Astrocyte of the spinal cord (primary cell): Measurements from ENCODE around the gene RLBP1.
"Not testable (repeated sequence)": the region's sequence is repeated elsewhere in the genome, so short reads cannot be mapped to it uniquely, and the experiment has no call there.

Experiments used
- DNase-seq: peaks from one replicate; pipeline ENCODE4 v3.0.0; 2011; ENCODE audit warnings: low read depth, low spot score
- H3K4me3 ChIP-seq: 2 replicates; pipeline ENCODE4 v1.5.1; 2011; ENCODE audit warnings: low read depth, mild to moderate bottlenecking, low read length, moderate library complexity
- CTCF ChIP-seq: IDR thresholded peaks from 2 replicates; pipeline ENCODE4 v1.5.1; 2012; ENCODE audit warnings: low read depth, mild to moderate bottlenecking, low read length, inconsistent platforms
- in situ Hi-C: cut with HindIII; loops from 2 replicates; pipeline ENCODE4 v1.10.0; 2017; ENCODE audit warnings: low sequenced_read_pairs

Gene RLBP1

GRCh38 chr15:89221543-89221942, at the start of gene RLBP1:
RLBP1 (minus strand) TSS chr15:89221579; CDS start chr15:89218975, 2,604 bp downstream.
- H3K4me3 ChIP-seq = no peak within 1 kb of the TSS
- DNase-seq = no peak
- no peak for TF ChIP-seq CTCF
- in situ Hi-C loops = no loop called here

DNA sequence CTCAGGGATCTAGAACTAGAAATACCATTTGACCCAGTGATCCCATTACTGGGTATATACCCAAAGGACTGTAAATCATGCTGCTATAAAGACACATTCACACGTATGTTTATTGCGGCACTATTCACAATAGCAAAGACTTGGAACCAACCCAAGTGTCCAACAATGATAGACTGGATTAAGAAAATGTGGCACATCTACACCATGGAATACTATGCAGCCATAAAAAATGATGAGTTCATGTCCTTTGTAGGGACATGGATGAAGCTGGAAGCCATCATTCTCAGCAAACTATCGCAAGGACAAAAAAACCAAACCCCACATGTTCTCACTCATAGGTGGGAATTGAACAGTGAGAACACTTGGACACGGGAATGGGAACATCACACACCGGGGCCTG, 28.8 kb upstream of the RLBP1 start:
- DNase-seq, H3K4me3 ChIP-seq, in situ Hi-C loops: not testable (repeated sequence)

DNA sequence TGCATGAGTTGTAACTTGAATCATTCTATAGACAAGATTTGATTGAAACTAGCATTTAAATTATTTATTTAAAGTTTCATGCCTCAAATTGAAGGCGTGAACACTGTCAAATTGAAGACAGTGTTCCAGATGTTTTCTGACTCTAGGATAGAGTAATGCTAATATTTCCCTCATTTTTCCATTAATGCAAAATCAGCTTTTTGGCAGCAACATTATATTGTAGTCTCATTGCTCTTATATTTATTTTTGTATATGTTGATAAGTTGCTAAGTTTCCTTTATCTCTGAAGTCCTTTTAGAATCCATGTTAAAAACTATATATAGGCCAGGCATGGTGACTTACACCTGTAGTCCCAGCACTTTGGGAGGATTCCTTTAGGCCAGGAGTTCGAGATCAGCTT, 27.2 kb upstream of the RLBP1 start:
- no peak for DNase-seq
- no peak for TF ChIP-seq CTCF
- no peak overlapping the region for H3K4me3 ChIP-seq
- in situ Hi-C loops = no loop called here

GRCh38 chr15:89247446-89247845, 26.1 kb upstream of the RLBP1 start:
- H3K4me3 ChIP-seq = no peak overlapping the region
- no peak for TF ChIP-seq CTCF
- no peak for DNase-seq
- in situ Hi-C loops = no loop called here

GRCh38 chr15:89244574-89244903, 23.2 kb upstream of the RLBP1 start:
- in situ Hi-C loops = no loop called here
- TF ChIP-seq CTCF = no peak
- no peak for DNase-seq
- peak overlapping the region; percentile 70 for H3K4me3 ChIP-seq

DNA sequence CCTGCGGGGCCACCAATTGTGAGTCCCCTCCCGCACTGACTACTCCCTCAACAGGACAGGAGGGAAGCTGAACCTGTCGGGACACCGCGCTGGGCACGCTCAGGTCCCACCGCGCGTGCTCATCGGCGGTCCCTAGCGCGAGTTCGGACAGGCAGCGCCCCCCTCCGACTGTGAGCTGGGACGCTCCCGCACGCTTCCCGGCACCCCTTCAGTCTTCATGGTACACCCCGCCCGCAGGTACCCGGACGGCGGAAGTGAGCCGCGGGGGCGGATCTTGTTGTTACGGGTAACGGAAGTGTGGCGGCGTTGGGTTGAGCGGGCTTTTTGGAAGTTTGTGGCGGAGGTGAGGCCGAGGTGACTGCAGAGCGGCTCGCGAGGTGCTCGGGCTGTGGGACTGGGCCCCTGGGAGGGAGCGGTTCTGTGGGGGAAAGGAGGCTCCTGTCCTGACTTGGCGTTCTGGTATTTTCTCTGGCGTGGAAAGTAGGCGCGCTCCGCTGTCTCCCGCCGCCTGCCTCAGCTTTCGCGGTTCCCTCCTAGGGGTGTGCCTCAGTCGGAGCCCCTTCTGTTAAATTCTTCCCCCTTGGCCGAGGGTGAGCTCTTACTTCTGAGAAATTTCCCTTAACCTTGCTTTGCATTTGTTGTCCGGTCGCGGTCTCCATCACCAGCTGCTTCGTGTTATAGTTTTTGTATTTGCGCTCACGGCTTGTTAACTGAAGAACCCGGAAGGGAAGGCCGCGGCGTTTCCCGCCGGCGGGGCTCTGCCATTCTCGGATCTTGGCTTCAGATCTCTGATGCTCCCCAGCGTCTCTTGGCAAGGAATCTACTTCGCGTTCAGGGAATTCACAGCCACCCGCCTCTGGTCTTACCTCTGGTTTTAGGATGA, 22.6 kb upstream of the RLBP1 start, which contains the start of gene FANCI:
Gene FANCI (plus strand): TSS at position 289 of the 883 bp plus-strand sequence. CDS start 3,669 bp downstream, outside the sequence.
- peak; percentile 94 for DNase-seq
- TF ChIP-seq CTCF = peak; percentile 46
- peak within 1 kb of the TSS; percentile 70 for H3K4me3 ChIP-seq
- in situ Hi-C loops = no loop called here

GRCh38 chr15:89243046-89243690, 21.8 kb upstream of the RLBP1 start:
- H3K4me3 ChIP-seq = peak overlapping the region; percentile 70
- no peak for DNase-seq
- in situ Hi-C loops = no loop called here
- TF ChIP-seq CTCF = no peak

DNA sequence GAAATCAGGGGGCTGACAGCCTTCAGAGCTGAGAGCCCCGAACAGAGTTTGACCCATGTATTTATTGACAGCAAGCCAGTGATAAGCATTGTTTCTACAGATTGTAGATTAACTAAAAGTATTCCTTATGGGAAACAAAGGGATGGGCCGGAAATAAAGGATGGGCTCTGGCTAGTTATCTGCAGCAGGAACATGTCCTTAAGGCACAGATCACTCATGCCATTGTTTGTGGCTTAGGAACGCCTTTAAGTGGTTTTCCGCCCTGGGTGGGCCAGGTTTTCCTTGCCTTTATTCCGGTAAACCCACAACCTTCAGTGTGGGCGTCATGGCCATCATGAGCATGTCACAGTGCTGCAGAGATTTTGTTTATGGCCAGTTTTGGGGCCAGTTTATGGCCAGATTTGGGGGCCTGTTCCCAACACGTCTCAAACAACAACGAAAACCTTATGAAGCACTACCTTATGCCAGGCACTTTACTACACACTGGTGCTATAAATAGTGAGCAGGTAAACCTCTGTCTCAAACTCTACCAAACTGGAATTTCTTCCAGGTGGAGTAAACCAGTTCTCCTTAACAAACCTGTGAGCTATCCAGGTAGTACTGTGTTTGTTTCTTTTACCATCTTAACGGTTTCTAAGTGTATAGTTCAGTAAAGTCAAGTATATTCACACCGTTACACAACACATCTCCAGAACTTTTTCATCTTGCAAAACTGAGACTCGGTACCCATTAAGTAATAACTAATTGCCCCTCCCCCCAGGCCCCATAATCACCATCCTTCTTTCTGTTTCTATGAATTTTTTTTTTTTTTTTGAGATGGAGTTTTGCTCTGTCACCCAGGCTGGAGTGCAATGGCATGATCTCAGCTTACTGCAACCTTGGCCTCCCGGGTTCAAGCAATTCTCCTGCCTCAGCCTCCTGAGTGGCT, 18.8 kb upstream of the RLBP1 start:
- in situ Hi-C loops, DNase-seq, H3K4me3 ChIP-seq: not testable (repeated sequence)
